ENCODE measurements around the gene BEAN1.

DNA sequence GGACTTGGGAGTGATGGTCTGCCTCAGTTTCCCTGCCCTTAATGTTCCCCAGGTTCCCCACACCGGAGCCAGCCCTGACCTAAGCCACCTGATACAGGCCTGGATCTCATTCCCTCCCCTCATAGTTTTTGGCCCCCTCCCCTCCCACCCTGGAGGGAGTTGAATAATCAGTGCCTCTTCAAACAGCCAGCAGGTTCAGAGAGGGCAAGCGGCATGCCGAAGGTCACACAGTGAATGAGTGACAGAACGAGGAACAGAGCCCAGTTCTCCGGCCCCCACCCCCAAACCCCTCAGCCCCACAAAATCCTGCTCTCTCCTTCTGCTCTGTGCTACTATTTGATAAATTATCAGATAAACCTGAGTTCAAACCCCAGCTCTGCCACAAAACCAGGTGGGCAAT, 31.2 kb downstream of the BEAN1 start:
- TF ChIP-seq, protein P1, sequence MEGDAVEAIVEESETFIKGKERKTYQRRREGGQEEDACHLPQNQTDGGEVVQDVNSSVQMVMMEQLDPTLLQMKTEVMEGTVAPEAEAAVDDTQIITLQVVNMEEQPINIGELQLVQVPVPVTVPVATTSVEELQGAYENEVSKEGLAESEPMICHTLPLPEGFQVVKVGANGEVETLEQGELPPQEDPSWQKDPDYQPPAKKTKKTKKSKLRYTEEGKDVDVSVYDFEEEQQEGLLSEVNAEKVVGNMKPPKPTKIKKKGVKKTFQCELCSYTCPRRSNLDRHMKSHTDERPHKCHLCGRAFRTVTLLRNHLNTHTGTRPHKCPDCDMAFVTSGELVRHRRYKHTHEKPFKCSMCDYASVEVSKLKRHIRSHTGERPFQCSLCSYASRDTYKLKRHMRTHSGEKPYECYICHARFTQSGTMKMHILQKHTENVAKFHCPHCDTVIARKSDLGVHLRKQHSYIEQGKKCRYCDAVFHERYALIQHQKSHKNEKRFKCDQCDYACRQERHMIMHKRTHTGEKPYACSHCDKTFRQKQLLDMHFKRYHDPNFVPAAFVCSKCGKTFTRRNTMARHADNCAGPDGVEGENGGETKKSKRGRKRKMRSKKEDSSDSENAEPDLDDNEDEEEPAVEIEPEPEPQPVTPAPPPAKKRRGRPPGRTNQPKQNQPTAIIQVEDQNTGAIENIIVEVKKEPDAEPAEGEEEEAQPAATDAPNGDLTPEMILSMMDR (IDR thresholded peaks at IDR 0.05), result no peak
- no peak for TF ChIP-seq POLR2A (IDR thresholded peaks at IDR 0.05)
- no peak for TF ChIP-seq POLR2AphosphoS5 (IDR thresholded peaks at IDR 0.05)
